Colonic mucosa (tissue), 4 donors: ENCODE measurements around the gene SP100. TPM values are rescaled to one million over a fixed set of nuclear protein-coding genes. Genes with fewer than 3 reads are reported as not detected.

Experiments
- DNase-seq: peaks from one replicate; pipeline ENCODE4 v3.0.0-alpha.2; 2020
- H3K27ac ChIP-seq: fragments of 200-600 bp; one replicate; pipeline ENCODE4 v1.8.0; 2021
- H3K27me3 ChIP-seq: fragments of 200-600 bp; one replicate; pipeline ENCODE4 v1.8.0; 2021
- H3K36me3 ChIP-seq: fragments of 200-600 bp; one replicate; pipeline ENCODE4 v1.8.0; 2021
- H3K4me1 ChIP-seq: fragments of 200-600 bp; one replicate; pipeline ENCODE4 v1.8.0; 2021; ENCODE audit warnings: mild to moderate bottlenecking
- H3K4me3 ChIP-seq: fragments of 200-600 bp; one replicate; pipeline ENCODE4 v1.8.0; 2021
- H3K9ac ChIP-seq, 2 donors: one replicate each; pipeline ENCODE4 v1.7.0; 2013; ENCODE audit warnings: control low read depth in 2 of 2, low read depth in 2 of 2, low read length in 2 of 2
- H3K9me3 ChIP-seq: fragments of 200-600 bp; one replicate; pipeline ENCODE4 v1.8.0; 2021
- CTCF ChIP-seq: fragments of 200-600 bp; IDR thresholded peaks from one replicate; pipeline ENCODE4 v1.8.0; 2022; ENCODE audit warnings: antibody characterized with exemption, mild to moderate bottlenecking
- intact Hi-C: fragments of 100-400 bp; cut with DNase I; formaldehyde crosslinking; loops from one replicate; pipeline ENCODE4 v1.14.1; 2022
- total RNA-seq, 2 donors: library from RNA; stranded (reverse); fragmentation: NEBNext Ultra II Directional in 1 of 2; extraction: Animal tissue kit (Norgen Biotek cat#: 25700) in 1 of 2; gene quantifications; one replicate each; pipeline ENCODE4 v1.2.1, GENCODE V29; 2021
- donor health status: healthy.
- donor health status: DM: no; HTN: no; CAD: no.
- donor health status: DM: no; HTN: no; CAD: no.

SP100 gene
- total RNA-seq, 2 donors from 2014 or later = 35.7 to 53.6 TPM

GRCh38 chr2:230444832-230445231, 28.8 kb downstream of the SP100 start:
- no peaks in the 10 kb centered on the region for H3K27me3 ChIP-seq
- no peak overlapping the region for H3K27ac ChIP-seq
- intact Hi-C loops = no loop called here
- DNase-seq = no peak
- H3K9me3 ChIP-seq = no peaks in the 10 kb centered on the region
- H3K36me3 ChIP-seq = peaks cover 4% of the 10 kb centered on the region
- no peak for TF ChIP-seq CTCF
- no peaks in the 10 kb centered on the region for H3K4me1 ChIP-seq
- no peak overlapping the region for H3K9ac ChIP-seq
- H3K4me3 ChIP-seq = no peak overlapping the region

GRCh38 chr2:230447036-230447435, 31.0 kb downstream of the SP100 start:
- no peak for TF ChIP-seq CTCF
- intact Hi-C loops = no loop called here
- DNase-seq = no peak
- Histone ChIP-seq H3K4me3 (no peak overlapping the region), H3K9me3 (no peaks in the 10 kb centered on the region), H3K9ac (no peak overlapping the region), H3K36me3 (peaks cover 4% of the 10 kb centered on the region), H3K27me3 (no peaks in the 10 kb centered on the region), H3K4me1 (no peaks in the 10 kb centered on the region), H3K27ac (no peak overlapping the region)

GRCh38 chr2:230447455-230448451, 31.8 kb downstream of the SP100 start:
- no peak overlapping the region for H3K4me3 ChIP-seq
- peaks cover 4% of the 10 kb centered on the region for H3K36me3 ChIP-seq
- no peak for DNase-seq
- no peak overlapping the region for H3K9ac ChIP-seq
- no peak overlapping the region for H3K27ac ChIP-seq
- intact Hi-C loops = no loop called here
- no peaks in the 10 kb centered on the region for H3K4me1 ChIP-seq
- H3K9me3 ChIP-seq = no peaks in the 10 kb centered on the region
- no peak for TF ChIP-seq CTCF
- no peaks in the 10 kb centered on the region for H3K27me3 ChIP-seq

- TF ChIP-seq CTCF = no peak
- Histone ChIP-seq H3K4me1 (no peaks in the 10 kb centered on the region), H3K27ac (no peak overlapping the region), H3K4me3 (no peak overlapping the region), H3K36me3 (peaks cover 4% of the 10 kb centered on the region), H3K27me3 (no peaks in the 10 kb centered on the region), H3K9me3 (no peaks in the 10 kb centered on the region), H3K9ac (no peak overlapping the region)
- intact Hi-C loops = no loop called here
- DNase-seq = no peak
These were observed 34.0 kb downstream of the SP100 start for GRCh38 chr2:230449901-230450467.

- no peaks in the 10 kb centered on the region for H3K9me3 ChIP-seq
- peaks cover 4% of the 10 kb centered on the region for H3K36me3 ChIP-seq
- H3K9ac ChIP-seq = no peak overlapping the region
- no peak for TF ChIP-seq CTCF
- intact Hi-C loops = no loop called here
- H3K27ac ChIP-seq = no peak overlapping the region
- no peaks in the 10 kb centered on the region for H3K27me3 ChIP-seq
- H3K4me1 ChIP-seq = no peaks in the 10 kb centered on the region
- H3K4me3 ChIP-seq = no peak overlapping the region
- no peak for DNase-seq
These were observed 37.0 kb downstream of the SP100 start for GRCh38 chr2:230453006-230453405.
